HCT116 (cell line): Measurements from ENCODE around the gene ZFHX3.

Source experiments
- ATF3 ChIP-seq: IDR thresholded peaks from 2 replicates; pipeline ENCODE4 v1.6.1; 2012
- CBX3 ChIP-seq: IDR thresholded peaks from 2 replicates; pipeline ENCODE4 v1.6.1; 2012; ENCODE audit warnings: low read depth
- EZH2 ChIP-seq: fragments of 200-600 bp; sonication (generic); IDR thresholded peaks from 2 replicates; pipeline ENCODE4 v1.6.1; 2017; ENCODE audit warnings: antibody characterized with exemption, mixed run types
- EZH2phosphoT487 ChIP-seq: fragments of 200-600 bp; IDR thresholded peaks from 2 replicates; pipeline ENCODE4 v1.6.1; 2018; ENCODE audit warnings: antibody characterized with exemption, borderline replicate concordance
- POLR2A ChIP-seq: IDR thresholded peaks from 2 replicates; pipeline ENCODE4 v1.7.0; 2011; ENCODE audit warnings: borderline replicate concordance; ENCODE audit not compliant: insufficient read depth, insufficient read length; ENCODE audit errors: extremely low read depth
- POLR2AphosphoS5 ChIP-seq: IDR thresholded peaks from 2 replicates; pipeline ENCODE4 v1.6.1; 2011; ENCODE audit warnings: mild to moderate bottlenecking, low read depth, low read length, moderate library complexity
- RAD21 ChIP-seq: IDR thresholded peaks from 2 replicates; pipeline ENCODE4 v1.6.1; 2012; ENCODE audit warnings: low read depth, mild to moderate bottlenecking
- SP1 ChIP-seq: IDR thresholded peaks from 2 replicates; pipeline ENCODE4 v1.6.1; 2012; ENCODE audit warnings: low read depth
- TCF7L2 ChIP-seq: IDR thresholded peaks from 2 replicates; pipeline ENCODE4 v1.7.0; 2011; ENCODE audit warnings: borderline replicate concordance, inconsistent platforms; ENCODE audit not compliant: insufficient read depth, insufficient read length; ENCODE audit errors: extremely low read depth
- TF ChIP-seq, protein P1 (sequence below), 3 experiments: fragments of 200-600 bp in 1 of 3; sonication (generic) in 1 of 3; IDR thresholded peaks in 2 of 3; conservative IDR thresholded peaks in 1 of 3; 2 replicates each; pipeline ENCODE4 v1.5.1; 2012 to 2017; ENCODE audit warnings: low read depth in 2 of 3, low read length in 2 of 3, antibody characterized with exemption in 1 of 3, borderline replicate concordance in 1 of 3, control low read depth in 1 of 3, mild to moderate bottlenecking in 1 of 3, mixed read lengths in 1 of 3, mixed run types in 1 of 3, moderate library complexity in 1 of 3; ENCODE audit not compliant: insufficient read depth in 1 of 3

DNA sequence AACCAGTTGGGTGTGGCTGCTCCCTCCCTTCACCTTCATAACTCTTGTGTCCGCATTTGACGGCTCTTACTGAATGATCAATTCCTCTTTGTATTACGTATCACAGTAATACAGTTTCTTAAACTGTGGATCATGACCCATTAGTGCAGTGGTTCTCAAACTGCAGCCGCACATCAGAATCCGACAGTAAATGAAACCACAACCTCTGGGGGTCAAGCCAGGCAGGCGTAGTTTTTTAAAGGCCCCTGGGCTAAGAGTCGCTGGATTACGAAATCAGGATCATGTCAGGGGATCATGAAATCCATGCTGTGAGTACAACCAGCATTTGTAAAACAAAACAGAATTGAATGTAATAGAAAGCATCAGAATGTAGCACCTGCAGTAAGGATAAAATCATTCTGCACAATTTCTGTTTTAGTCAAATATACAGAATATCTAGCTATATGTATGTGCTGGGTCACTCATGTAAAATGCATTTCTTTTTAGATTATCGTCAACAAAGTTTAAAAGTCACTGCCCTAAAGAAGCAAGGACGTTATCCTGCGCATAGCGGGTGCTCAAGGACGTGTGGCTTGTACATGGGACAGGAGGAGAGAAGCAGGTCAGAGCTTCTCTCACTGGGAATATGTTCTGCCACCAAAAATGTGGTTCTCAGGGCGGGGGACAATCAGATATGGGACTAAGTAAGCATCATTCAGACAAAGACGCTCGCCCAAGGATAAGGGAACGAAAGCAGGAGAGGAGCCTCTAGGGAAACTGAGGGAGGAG is 113.1 kb downstream of the ZFHX3 start:
- TF ChIP-seq, protein P1, sequence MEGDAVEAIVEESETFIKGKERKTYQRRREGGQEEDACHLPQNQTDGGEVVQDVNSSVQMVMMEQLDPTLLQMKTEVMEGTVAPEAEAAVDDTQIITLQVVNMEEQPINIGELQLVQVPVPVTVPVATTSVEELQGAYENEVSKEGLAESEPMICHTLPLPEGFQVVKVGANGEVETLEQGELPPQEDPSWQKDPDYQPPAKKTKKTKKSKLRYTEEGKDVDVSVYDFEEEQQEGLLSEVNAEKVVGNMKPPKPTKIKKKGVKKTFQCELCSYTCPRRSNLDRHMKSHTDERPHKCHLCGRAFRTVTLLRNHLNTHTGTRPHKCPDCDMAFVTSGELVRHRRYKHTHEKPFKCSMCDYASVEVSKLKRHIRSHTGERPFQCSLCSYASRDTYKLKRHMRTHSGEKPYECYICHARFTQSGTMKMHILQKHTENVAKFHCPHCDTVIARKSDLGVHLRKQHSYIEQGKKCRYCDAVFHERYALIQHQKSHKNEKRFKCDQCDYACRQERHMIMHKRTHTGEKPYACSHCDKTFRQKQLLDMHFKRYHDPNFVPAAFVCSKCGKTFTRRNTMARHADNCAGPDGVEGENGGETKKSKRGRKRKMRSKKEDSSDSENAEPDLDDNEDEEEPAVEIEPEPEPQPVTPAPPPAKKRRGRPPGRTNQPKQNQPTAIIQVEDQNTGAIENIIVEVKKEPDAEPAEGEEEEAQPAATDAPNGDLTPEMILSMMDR (IDR thresholded peaks at IDR 0.05 in 2 of 3, conservative IDR thresholded peaks at IDR 0.05 in 1 of 3; ENCODE audit: borderline replicate concordance in 1 of 3, insufficient read depth in 1 of 3, low read depth in 2 of 3, low read length in 2 of 3): no peak
- no peak for TF ChIP-seq EZH2phosphoT487
- no peak for TF ChIP-seq POLR2AphosphoS5
- no peak for TF ChIP-seq POLR2A
- no peak for TF ChIP-seq RAD21
- no peak for TF ChIP-seq CBX3
- TF ChIP-seq SP1: no peak
- no peak for TF ChIP-seq EZH2
- TF ChIP-seq TCF7L2: no peak
- TF ChIP-seq ATF3: no peak
